ENCODE measurements around the gene BAD. TPM values are rescaled to one million over a fixed set of nuclear protein-coding genes. Genes with fewer than 3 reads are reported as not detected.

BAD gene
- total RNA-seq, 2 donors from 2014 or later: 39.2 to 83.8 TPM

DNA sequence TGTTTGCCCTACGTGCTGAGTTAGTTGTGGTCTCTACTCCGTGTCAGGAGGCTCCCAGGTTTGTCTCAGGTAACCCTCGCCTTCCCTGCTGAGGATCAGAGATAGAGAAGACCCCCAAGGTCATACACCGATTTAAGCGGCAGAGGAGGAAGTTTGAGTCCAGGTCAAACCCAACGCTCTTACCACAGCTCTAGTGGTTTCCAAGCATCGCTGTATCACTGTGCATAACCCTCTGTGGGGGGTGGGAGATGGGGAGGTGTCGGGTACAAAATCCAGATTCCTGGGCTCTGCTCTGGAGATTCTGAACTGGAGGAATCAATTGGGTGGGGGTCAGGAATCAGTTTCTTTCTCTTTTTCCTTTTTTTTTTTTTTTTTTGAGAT is 53.5 kb downstream of the BAD start:
- Histone ChIP-seq H3K4me3 (peak overlapping the region; percentile 85), H3K36me3 (no peaks in the 10 kb centered on the region), H3K27ac (peak overlapping the region; percentile 88 to 90), H3K4me1 (ENCODE audit: control insufficient read depth in 1 of 2, low read depth in 2 of 2) (peaks cover 35 to 75% of the 10 kb centered on the region in 2 donors), H3K9me3 (no peaks in the 10 kb centered on the region), H3K27me3 (replicated peaks; ENCODE audit: insufficient read depth) (no peaks in the 10 kb centered on the region)
- ATAC-seq (ENCODE audit: insufficient number of reproducible peaks, low FRiP score, low read depth) (no peak), DNase-seq (ENCODE audit: low spot score) (no peak)
- TF ChIP-seq, protein P1, sequence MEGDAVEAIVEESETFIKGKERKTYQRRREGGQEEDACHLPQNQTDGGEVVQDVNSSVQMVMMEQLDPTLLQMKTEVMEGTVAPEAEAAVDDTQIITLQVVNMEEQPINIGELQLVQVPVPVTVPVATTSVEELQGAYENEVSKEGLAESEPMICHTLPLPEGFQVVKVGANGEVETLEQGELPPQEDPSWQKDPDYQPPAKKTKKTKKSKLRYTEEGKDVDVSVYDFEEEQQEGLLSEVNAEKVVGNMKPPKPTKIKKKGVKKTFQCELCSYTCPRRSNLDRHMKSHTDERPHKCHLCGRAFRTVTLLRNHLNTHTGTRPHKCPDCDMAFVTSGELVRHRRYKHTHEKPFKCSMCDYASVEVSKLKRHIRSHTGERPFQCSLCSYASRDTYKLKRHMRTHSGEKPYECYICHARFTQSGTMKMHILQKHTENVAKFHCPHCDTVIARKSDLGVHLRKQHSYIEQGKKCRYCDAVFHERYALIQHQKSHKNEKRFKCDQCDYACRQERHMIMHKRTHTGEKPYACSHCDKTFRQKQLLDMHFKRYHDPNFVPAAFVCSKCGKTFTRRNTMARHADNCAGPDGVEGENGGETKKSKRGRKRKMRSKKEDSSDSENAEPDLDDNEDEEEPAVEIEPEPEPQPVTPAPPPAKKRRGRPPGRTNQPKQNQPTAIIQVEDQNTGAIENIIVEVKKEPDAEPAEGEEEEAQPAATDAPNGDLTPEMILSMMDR (IDR thresholded peaks at IDR 0.05): no peak

DNA sequence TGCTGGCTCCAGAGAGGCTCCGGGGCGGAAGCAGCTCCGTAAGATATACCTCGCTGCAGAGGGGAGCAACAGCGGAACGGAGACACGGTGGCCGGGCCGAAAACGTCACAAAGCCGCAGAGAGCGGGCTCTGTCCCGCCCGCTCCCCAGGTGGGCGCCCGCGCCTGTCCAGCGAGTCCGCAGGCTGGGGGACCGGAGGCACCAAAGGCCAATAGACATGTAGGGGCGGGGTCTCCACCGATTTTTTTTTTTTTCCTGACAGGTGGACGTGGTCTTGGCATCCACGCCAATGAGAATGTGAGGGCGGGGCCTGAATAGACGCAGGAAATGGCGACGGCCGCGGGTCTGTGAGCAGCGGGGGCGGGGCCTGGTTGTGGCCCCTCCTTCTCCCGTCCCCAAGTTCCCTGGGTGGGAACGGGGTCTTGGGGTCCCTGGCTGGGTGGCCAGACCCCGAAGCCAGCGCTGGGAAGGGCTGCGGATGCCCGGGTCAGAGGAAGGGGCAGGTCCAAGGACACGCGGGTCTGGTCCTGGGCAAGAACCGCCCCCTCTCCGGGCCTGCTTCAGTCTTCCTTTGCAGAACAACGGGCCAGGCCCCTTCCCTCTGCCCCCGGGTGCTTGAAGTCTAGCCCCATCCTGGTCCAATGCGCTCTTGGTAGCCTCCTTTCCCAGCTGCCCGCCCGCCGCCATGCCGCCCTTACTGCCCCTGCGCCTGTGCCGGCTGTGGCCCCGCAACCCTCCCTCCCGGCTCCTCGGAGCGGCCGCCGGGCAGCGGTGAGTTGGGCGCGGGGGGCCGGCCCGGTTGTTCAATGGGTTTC is 54.1 kb downstream of the BAD start, which contains the start of gene DNAJC4:
Gene DNAJC4, plus strand, starts transcription at position 378 of the 814 bp plus-strand sequence. Its CDS starts 307 bp downstream, at position 685.
- no peak for ATAC-seq (ENCODE audit: insufficient number of reproducible peaks, low FRiP score, low read depth)
- Histone ChIP-seq H3K4me1 (ENCODE audit: control insufficient read depth in 1 of 2, low read depth in 2 of 2) (peaks cover 29 to 73% of the 10 kb centered on the region in 2 donors), H3K27me3 (replicated peaks; ENCODE audit: insufficient read depth) (no peaks in the 10 kb centered on the region), H3K9me3 (no peaks in the 10 kb centered on the region), H3K36me3 (no peaks in the 10 kb centered on the region), H3K4me3 (peak within 1 kb of the TSS; percentile 85), H3K27ac (peak within 1 kb of the TSS; percentile 88 to 90)
- TF ChIP-seq, protein P1 (IDR thresholded peaks at IDR 0.05): no peak
- DNase-seq (ENCODE audit: low spot score): peak; percentile 83

DNA sequence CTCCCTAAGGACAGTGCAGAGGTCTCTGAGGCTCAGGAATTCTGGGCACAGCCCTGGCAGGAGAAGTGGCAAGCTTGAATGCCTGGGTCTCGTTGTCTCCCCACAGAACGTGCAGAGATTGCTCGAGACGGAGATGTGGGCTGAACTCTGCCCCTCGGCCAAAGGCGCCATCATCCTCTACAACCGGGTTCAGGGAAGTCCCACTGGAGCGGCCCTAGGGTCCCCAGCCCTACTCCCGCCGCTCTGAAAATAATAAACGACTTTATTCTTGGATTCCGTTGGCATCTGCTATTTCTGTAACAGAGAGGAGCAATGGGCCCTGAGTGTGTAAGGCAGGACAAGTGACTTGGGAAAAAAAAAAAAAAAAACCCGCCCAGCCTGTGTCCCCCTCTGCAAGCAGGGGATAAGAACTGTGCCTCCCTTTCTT is 54.7 kb downstream of the BAD start:
- Histone ChIP-seq H3K27ac (peak overlapping the region; percentile 88 to 90), H3K36me3 (no peaks in the 10 kb centered on the region), H3K27me3 (replicated peaks; ENCODE audit: insufficient read depth) (no peaks in the 10 kb centered on the region), H3K4me3 (peak overlapping the region; percentile 85), H3K4me1 (ENCODE audit: control insufficient read depth in 1 of 2, low read depth in 2 of 2) (peaks cover 26 to 74% of the 10 kb centered on the region in 2 donors), H3K9me3 (no peaks in the 10 kb centered on the region)
- DNase-seq (ENCODE audit: low spot score) (no peak), ATAC-seq (ENCODE audit: insufficient number of reproducible peaks, low FRiP score, low read depth) (no peak)
- TF ChIP-seq, protein P1 (IDR thresholded peaks at IDR 0.05): no peak

DNA sequence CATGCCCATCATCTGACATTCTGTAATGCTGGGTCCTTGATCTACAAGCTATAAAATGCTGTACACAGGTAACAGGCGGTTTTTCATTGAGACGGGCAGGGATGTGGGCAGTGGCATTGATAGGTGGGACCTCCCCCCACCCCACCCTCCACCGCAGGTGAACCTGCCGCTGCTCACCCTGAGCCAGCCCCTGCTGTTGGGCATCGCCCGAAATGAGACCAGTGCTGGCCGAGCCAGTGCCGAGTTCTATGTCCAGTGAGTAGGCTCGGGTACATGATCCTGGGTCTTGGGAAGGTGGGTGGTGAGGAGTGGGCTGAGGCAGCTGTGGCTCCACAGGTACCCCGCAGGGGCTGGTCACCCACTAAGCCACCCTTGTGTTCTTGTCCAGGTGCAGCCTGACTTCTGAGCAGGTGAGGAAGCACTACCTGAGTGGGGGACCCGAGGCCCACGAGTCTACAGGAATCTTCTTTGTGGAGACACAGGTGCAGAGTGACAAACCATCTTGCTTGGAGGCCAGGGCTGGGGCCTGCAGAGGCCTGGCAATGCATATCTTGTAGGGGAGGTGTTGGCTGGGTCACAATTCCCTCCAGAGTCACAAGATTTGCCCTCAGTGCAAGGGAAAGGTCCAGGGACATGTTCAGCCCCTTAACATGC is 55.2 kb downstream of the BAD start:
- Histone ChIP-seq H3K9me3 (no peaks in the 10 kb centered on the region), H3K27ac (peak overlapping the region; percentile 88 to 90), H3K36me3 (no peaks in the 10 kb centered on the region), H3K4me1 (ENCODE audit: control insufficient read depth in 1 of 2, low read depth in 2 of 2) (peaks cover 26 to 76% of the 10 kb centered on the region in 2 donors), H3K27me3 (replicated peaks; ENCODE audit: insufficient read depth) (no peaks in the 10 kb centered on the region), H3K4me3 (peak overlapping the region; percentile 85)
- TF ChIP-seq, protein P1 (IDR thresholded peaks at IDR 0.05): no peak
- DNase-seq (ENCODE audit: low spot score) (no peak), ATAC-seq (ENCODE audit: insufficient number of reproducible peaks, low FRiP score, low read depth) (no peak)

DNA sequence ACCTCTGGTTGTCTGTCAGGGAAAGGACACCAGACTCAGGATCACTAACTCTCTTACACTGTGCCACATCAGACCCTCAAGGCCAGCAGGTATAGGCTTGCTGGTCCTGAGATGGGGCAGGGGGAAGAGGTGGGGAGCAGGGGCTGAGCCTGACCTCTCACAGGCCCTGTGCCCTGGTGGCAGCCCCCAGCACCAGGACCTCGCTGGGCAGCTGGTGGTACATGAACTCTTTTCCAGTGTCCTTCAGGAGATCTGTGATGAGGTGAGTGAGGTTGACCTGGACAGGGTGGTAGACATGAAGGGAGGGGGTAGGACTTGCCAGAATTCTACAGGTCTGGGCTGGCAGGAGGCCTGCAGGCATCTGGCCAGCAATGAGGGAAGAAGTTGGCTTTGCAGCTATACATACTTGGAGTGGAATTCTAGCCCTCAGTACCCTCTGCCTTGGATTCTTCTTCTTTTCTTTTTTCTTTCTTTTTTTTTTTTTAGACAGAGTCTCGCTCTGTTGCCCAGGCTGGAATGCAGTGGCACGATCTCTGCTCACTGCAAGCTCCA is 57.0 kb downstream of the BAD start:
- H3K27me3 ChIP-seq (replicated peaks; ENCODE audit: insufficient read depth): no peaks in the 10 kb centered on the region
- H3K9me3 ChIP-seq: no peaks in the 10 kb centered on the region
- no peak for DNase-seq (ENCODE audit: low spot score)
- ATAC-seq (ENCODE audit: insufficient number of reproducible peaks, low FRiP score, low read depth): no peak
- no peaks in the 10 kb centered on the region for H3K36me3 ChIP-seq
- H3K27ac ChIP-seq: peak overlapping the region; percentile 93
- TF ChIP-seq, protein P1 (IDR thresholded peaks at IDR 0.05): no peak
- H3K4me3 ChIP-seq: peak overlapping the region; percentile 96
- peaks cover 18 to 60% of the 10 kb centered on the region in 2 donors for H3K4me1 ChIP-seq (ENCODE audit: control insufficient read depth in 1 of 2, low read depth in 2 of 2)
